Measurements from ENCODE around the gene SNPH.

GRCh38 chr20:1305712-1306111, 39.6 kb downstream of the SNPH start:
- TF ChIP-seq EZH2phosphoT487 (IDR thresholded peaks at IDR 0.05; ENCODE audit: borderline replicate concordance, low read length) = no peak
- TF ChIP-seq CTCF (conservative IDR thresholded peaks at IDR 0.05; ENCODE audit: low read depth, low read length) = no peak
